Activated CD4-positive, alpha-beta T cell treated with anti-CD3 and anti-CD28 coated beads, Interleukin-2, amount 10 ng/mL, durations not matched to agents 7 days and 5 days (primary cell): ENCODE data around the gene ALOX5AP. TPM values are rescaled to one million over a fixed set of nuclear protein-coding genes. Genes with fewer than 3 reads are reported as not detected.

Source experiments
- CTCF ChIA-PET: fragments of 350-600 bp; sonication (Branson Sonifier 250); formaldehyde crosslinking; loops from one replicate; lab custom pipeline; 2021; ENCODE audit warnings: antibody characterized with exemption; lab: Charles Lee
- POLR2A ChIA-PET: fragments of 350-600 bp; sonication (Branson Sonifier 250); formaldehyde crosslinking; loops from one replicate; lab custom pipeline; 2021; ENCODE audit warnings: antibody characterized with exemption; lab: Charles Lee
- DNase-seq: peaks from one replicate; pipeline ENCODE4 v3.0.0-alpha.2; 2020
- H3K27ac Mint-ChIP-seq: one replicate; pipeline ENCODE4 v1.8.0; 2021; ENCODE audit warnings: mild to moderate bottlenecking, moderate library complexity, mixed read lengths
- H3K27me3 Mint-ChIP-seq: one replicate; pipeline ENCODE4 v1.8.0; 2021; ENCODE audit warnings: mixed read lengths
- H3K36me3 Mint-ChIP-seq: one replicate; pipeline ENCODE4 v1.8.0; 2021; ENCODE audit warnings: low read depth, mixed read lengths
- H3K4me1 Mint-ChIP-seq: one replicate; pipeline ENCODE4 v1.8.0; 2021; ENCODE audit warnings: mixed read lengths
- H3K4me3 Mint-ChIP-seq: one replicate; pipeline ENCODE4 v1.8.0; 2021; ENCODE audit warnings: mild to moderate bottlenecking, moderate library complexity, mixed read lengths
- H3K9me3 Mint-ChIP-seq: one replicate; pipeline ENCODE4 v1.8.0; 2021; ENCODE audit warnings: mixed read lengths
- total RNA-seq, 2 experiments: library from RNA; stranded (reverse); gene quantifications; one replicate each; pipeline ENCODE4 v1.2.3, GENCODE V29; 2021

ALOX5AP gene
- total RNA-seq, 2 experiments from 2014 or later = 66.4 to 88.7 TPM

GRCh38 chr13:30700364-30700763 lies 35.0 kb upstream of the ALOX5AP start:
- ChIA-PET POLR2A (no interaction called here), CTCF (no interaction called here)
- Mint-ChIP-seq H3K4me3 (no peak overlapping the region), H3K27me3 (peaks cover 33% of the 10 kb centered on the region), H3K27ac (no peak overlapping the region), H3K4me1 (peaks cover 29% of the 10 kb centered on the region), H3K36me3 (no peaks in the 10 kb centered on the region), H3K9me3 (no peaks in the 10 kb centered on the region)
- DNase-seq = no peak

DNA sequence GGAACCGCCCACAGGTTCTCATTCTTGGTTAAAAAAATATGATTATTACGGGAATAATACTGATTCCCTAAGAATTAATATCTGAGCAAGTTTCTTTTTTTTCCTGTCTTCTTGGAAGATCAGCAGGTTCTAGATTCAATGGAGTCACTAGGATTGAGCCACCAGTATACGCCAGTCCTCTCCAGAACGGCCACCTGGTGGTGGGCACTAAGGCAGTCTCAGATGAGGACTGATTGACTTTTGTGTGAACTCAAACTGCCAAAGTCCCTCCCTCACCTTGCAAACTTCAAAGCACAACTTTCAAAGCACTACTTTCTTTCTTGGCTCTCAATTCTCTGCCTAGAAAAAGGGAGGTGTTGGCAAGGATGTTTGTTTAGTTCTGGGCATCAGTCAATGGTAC lies 33.3 kb upstream of the ALOX5AP start:
- Mint-ChIP-seq H3K4me1 (peaks cover 12% of the 10 kb centered on the region), H3K27ac (no peak overlapping the region), H3K27me3 (peaks cover 28% of the 10 kb centered on the region), H3K9me3 (no peaks in the 10 kb centered on the region), H3K36me3 (no peaks in the 10 kb centered on the region), H3K4me3 (no peak overlapping the region)
- ChIA-PET POLR2A (interaction anchor here (0.6 kb wide), 1 partner anchor 17 kb away, joined by 3 read pairs; no protein-coding TSS in a partner anchor), CTCF (no interaction called here)
- DNase-seq = no peak

GRCh38 chr13:30704596-30704995 lies 30.7 kb upstream of the ALOX5AP start:
- CTCF ChIA-PET = interaction anchor here (1.0 to 1.9 kb wide), 2 partner anchors 10 to 50 kb away, joined by 3 to 5 read pairs; no protein-coding TSS in a partner anchor
- POLR2A ChIA-PET = no interaction called here
- peaks cover 5% of the 10 kb centered on the region for H3K4me1 Mint-ChIP-seq
- H3K36me3 Mint-ChIP-seq = no peaks in the 10 kb centered on the region
- no peak for DNase-seq
- peaks cover 21% of the 10 kb centered on the region for H3K27me3 Mint-ChIP-seq
- no peak overlapping the region for H3K4me3 Mint-ChIP-seq
- H3K27ac Mint-ChIP-seq = no peak overlapping the region
- H3K9me3 Mint-ChIP-seq = no peaks in the 10 kb centered on the region

DNA sequence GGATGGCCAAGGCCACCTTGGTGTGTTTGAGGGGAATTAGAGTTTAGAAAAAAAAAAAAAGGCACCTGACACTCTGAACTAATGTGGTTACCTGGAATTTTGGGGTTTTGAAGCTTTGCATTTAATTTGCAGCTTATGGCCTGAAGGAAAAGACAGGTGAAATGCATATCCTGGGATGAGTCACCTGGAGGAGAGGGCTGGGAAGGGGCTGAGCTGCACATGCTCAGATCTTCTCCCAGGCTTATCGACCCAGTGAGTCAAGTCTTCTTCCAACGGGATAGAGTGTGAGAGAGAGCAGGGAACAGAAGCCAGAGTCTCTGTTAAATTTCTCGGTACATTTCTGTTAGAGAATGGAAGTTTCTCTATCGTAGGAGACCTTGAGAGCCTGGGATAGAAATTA lies 29.7 kb upstream of the ALOX5AP start:
- H3K9me3 Mint-ChIP-seq = no peaks in the 10 kb centered on the region
- no peak overlapping the region for H3K27ac Mint-ChIP-seq
- no peaks in the 10 kb centered on the region for H3K36me3 Mint-ChIP-seq
- peaks cover 17% of the 10 kb centered on the region for H3K27me3 Mint-ChIP-seq
- ChIA-PET CTCF (interaction anchor here (1.9 kb wide), 1 partner anchor 9 kb away, joined by 5 read pairs; no protein-coding TSS in a partner anchor), POLR2A (no interaction called here)
- H3K4me1 Mint-ChIP-seq = peaks cover 2% of the 10 kb centered on the region
- H3K4me3 Mint-ChIP-seq = no peak overlapping the region
- DNase-seq = no peak

DNA sequence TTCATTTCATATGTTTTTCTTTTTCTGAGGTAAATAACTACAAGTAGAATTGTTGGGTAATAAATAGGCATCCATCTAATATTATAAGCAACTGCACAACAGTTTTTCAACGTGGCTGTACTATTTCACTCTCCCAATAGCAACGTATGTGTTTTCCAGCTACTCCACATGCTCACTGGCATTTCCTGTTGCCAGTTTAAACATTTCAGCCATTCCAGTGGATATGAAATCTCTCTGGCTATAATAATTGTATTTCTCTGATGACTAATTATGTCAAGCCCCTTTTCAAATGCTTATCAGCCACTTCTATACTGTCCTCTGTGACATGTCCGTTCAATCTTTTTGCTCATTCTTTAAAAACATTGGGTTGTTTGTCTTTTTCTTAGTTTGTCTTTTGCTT lies 26.8 kb upstream of the ALOX5AP start:
- POLR2A ChIA-PET = interaction anchor here (0.6 kb wide), 1 partner anchor 10 kb away, joined by 3 read pairs; no protein-coding TSS in a partner anchor
- Mint-ChIP-seq H3K4me1 (peaks cover 21% of the 10 kb centered on the region), H3K36me3 (no peaks in the 10 kb centered on the region), H3K27me3 (peaks cover 4% of the 10 kb centered on the region), H3K4me3 (no peak overlapping the region), H3K27ac (no peak overlapping the region), H3K9me3 (no peaks in the 10 kb centered on the region)
- CTCF ChIA-PET = interaction anchor here (0.6 to 1.3 kb wide), 3 partner anchors 18 to 45 kb away, joined by 3 to 4 read pairs (median 4); no protein-coding TSS in a partner anchor
- DNase-seq = no peak

DNA sequence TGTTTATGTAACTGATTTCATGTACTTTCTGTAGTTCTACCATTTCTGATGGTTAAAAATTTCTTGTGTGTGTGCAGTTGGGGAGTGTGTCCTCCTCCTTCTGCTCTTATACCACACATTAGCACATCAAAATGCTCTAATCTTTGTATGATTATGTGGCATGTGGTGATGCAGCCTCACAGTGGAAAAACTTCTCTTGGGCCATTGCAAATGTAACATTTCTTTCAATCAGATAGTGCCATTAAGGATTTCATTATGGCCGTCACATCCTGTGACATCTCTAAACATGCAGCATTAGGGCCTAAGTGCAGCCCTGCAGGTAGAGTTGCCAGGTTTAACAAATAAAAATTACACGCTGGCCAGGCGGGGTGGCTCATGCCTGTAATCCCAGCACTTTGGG lies 24.9 kb upstream of the ALOX5AP start:
- H3K36me3 Mint-ChIP-seq = no peaks in the 10 kb centered on the region
- peaks cover 4% of the 10 kb centered on the region for H3K27me3 Mint-ChIP-seq
- POLR2A ChIA-PET = no interaction called here
- DNase-seq = no peak
- CTCF ChIA-PET = interaction anchor here (2.6 kb wide), 1 partner anchor 27 kb away, joined by 6 read pairs; no protein-coding TSS in a partner anchor
- peaks cover 25% of the 10 kb centered on the region for H3K4me1 Mint-ChIP-seq
- H3K27ac Mint-ChIP-seq = no peak overlapping the region
- no peak overlapping the region for H3K4me3 Mint-ChIP-seq
- H3K9me3 Mint-ChIP-seq = no peaks in the 10 kb centered on the region

GRCh38 chr13:30711375-30711774 lies 24.0 kb upstream of the ALOX5AP start:
- H3K4me3 Mint-ChIP-seq = no peak overlapping the region
- ChIA-PET CTCF (interaction anchor here (2.6 kb wide), 1 partner anchor 26 kb away, joined by 6 read pairs; no protein-coding TSS in a partner anchor), POLR2A (interaction anchor here (0.7 kb wide), 1 partner anchor 35 kb away, joined by 3 read pairs; no protein-coding TSS in a partner anchor)
- H3K9me3 Mint-ChIP-seq = no peaks in the 10 kb centered on the region
- DNase-seq = no peak
- peaks cover 4% of the 10 kb centered on the region for H3K27me3 Mint-ChIP-seq
- no peak overlapping the region for H3K27ac Mint-ChIP-seq
- peaks cover 25% of the 10 kb centered on the region for H3K4me1 Mint-ChIP-seq
- no peaks in the 10 kb centered on the region for H3K36me3 Mint-ChIP-seq

- Mint-ChIP-seq H3K4me3 (no peak overlapping the region), H3K27me3 (peaks cover 4% of the 10 kb centered on the region), H3K9me3 (no peaks in the 10 kb centered on the region), H3K27ac (no peak overlapping the region), H3K4me1 (peaks cover 25% of the 10 kb centered on the region), H3K36me3 (no peaks in the 10 kb centered on the region)
- DNase-seq = no peak
- ChIA-PET POLR2A (no interaction called here), CTCF (interaction anchor here (2.6 kb wide), 1 partner anchor 26 kb away, joined by 6 read pairs; no protein-coding TSS in a partner anchor)
Observed at GRCh38 chr13:30711837-30712236, 23.5 kb upstream of the ALOX5AP start.

DNA sequence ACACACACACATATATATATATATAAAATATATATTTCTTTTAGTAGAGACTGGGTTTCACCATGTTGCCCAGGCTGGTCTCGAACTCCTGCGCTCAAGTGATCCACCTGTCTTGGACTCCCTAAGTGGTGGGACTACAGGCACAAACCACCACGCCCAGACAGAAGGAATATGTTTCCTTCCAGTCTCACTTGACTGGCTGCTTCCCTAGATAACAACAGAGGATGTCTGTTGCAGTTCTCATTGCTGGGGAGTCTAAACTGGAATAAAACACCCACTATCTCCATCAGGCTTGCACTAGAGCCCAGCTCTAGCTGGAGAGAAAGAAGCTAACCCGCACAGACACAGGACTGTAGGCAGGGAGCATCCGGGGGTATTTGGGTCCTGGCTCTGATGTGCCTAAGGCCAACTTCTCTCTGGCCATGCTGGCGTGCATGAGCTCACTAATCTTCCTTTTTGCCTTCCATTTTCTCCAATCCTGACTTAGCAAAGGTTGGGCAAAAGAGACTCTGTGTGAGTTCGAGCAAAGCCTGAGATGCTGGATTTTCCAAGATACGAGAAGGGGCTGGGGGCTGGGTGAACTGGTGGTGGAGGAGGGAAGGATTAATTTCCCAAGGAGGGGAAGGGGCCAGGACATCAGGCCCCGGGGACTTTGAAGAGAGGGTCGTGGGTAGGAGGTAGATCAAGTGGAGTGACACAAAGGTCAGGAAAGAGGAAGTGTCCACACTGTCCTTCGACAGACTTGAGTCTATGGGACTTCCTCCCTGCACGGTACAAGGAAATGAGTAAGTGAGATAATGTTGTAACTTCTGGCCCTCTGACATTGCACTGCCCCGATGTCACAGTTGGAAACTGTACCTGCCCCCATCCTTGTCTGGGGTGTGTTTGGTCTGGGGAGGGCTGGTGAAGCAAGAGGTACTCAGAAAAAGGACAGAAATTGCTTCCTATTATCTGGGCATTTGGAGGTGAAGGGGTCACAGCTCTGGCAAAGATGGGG lies 22.5 kb upstream of the ALOX5AP start:
- Mint-ChIP-seq H3K27me3 (peaks cover 3% of the 10 kb centered on the region), H3K4me1 (peaks cover 25% of the 10 kb centered on the region), H3K4me3 (no peak overlapping the region), H3K9me3 (no peaks in the 10 kb centered on the region), H3K27ac (no peak overlapping the region), H3K36me3 (no peaks in the 10 kb centered on the region)
- ChIA-PET POLR2A (no interaction called here), CTCF (interaction anchor here (2.6 kb wide), 1 partner anchor 25 kb away, joined by 6 read pairs; no protein-coding TSS in a partner anchor)
- no peak for DNase-seq

- peaks cover 3% of the 10 kb centered on the region for H3K27me3 Mint-ChIP-seq
- H3K27ac Mint-ChIP-seq = no peak overlapping the region
- H3K4me3 Mint-ChIP-seq = no peak overlapping the region
- H3K4me1 Mint-ChIP-seq = peaks cover 28% of the 10 kb centered on the region
- CTCF ChIA-PET = interaction anchor here (0.6 to 1.7 kb wide), 4 partner anchors 9 to 31 kb away, joined by 3 to 5 read pairs (median 4); no protein-coding TSS in a partner anchor
- no peaks in the 10 kb centered on the region for H3K36me3 Mint-ChIP-seq
- POLR2A ChIA-PET = no interaction called here
- DNase-seq = no peak
- H3K9me3 Mint-ChIP-seq = no peaks in the 10 kb centered on the region
Observed at GRCh38 chr13:30714629-30715371, 20.5 kb upstream of the ALOX5AP start.

DNA sequence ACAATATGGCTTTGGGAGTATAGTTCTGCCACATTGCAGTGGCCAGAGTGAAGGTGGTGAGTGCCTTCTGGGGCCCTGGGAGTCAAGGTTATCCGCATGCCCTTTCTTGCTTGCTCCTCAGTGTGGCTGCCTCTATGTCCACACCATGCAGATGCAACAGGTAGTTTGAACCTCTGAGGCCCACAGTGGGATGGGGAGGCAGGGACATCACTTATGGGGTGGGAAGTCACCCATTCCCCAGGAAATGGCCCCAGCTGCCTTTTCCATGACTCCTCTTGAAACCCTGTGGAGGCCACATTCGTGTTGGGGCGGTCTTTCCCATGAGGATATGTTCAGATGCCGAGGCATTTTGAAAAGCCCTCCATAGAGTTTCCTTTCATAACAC lies 20.0 kb upstream of the ALOX5AP start:
- POLR2A ChIA-PET = no interaction called here
- Mint-ChIP-seq H3K4me1 (peaks cover 32% of the 10 kb centered on the region), H3K36me3 (no peaks in the 10 kb centered on the region), H3K9me3 (no peaks in the 10 kb centered on the region), H3K27me3 (peaks cover 3% of the 10 kb centered on the region), H3K4me3 (no peak overlapping the region), H3K27ac (no peak overlapping the region)
- CTCF ChIA-PET = interaction anchor here (1.7 kb wide), 1 partner anchor 10 kb away, joined by 5 read pairs; no protein-coding TSS in a partner anchor
- no peak for DNase-seq

DNA sequence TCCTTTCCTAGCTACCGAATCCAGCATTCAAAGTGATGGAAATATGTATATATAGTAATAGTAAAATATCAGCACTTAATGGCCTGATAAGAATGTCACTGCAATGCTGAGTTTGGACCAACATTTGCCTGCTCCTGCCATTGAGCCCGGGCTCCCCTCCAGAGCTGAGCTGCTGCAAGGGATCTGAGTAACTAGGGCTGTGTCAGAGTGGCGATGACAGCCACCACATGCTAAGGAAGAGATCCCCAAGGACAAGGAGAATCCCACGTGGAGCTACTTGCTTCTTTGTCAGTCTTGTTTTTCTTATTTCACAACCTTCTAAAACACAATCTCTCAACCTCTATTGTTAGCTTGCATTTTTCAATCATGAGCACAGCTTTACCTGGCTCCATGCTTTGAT lies 19.5 kb upstream of the ALOX5AP start:
- no peak for DNase-seq
- no peaks in the 10 kb centered on the region for H3K36me3 Mint-ChIP-seq
- ChIA-PET POLR2A (no interaction called here), CTCF (interaction anchor here (1.0 kb wide), 2 partner anchors 17 to 19 kb away, joined by 3 to 4 read pairs; partner anchors contain the start of gene ALOX5AP)
- H3K27me3 Mint-ChIP-seq = peaks cover 3% of the 10 kb centered on the region
- H3K4me3 Mint-ChIP-seq = no peak overlapping the region
- H3K27ac Mint-ChIP-seq = no peak overlapping the region
- H3K4me1 Mint-ChIP-seq = peaks cover 36% of the 10 kb centered on the region
- no peaks in the 10 kb centered on the region for H3K9me3 Mint-ChIP-seq
